OCI-LY7 (cell line): ENCODE measurements around the gene TIFAB. TPM values are rescaled to one million over a fixed set of nuclear protein-coding genes. Genes with fewer than 3 reads are reported as not detected.

Experiments used
- BruUV-seq: library from RNA; stranded (reverse); fragments of 400-500 nt; replicated peaks from 2 replicates; lab custom pipeline; 2021; lab: Mats Ljungman, UMichigan
- CTCF ChIA-PET: fragments of 300-600 bp; sonication (Branson Sonifier 250); formaldehyde crosslinking; loops from one replicate; lab custom pipeline; 2022; ENCODE audit warnings: antibody characterized with exemption; ENCODE audit not compliant: unreplicated experiment; lab: Charles Lee
- POLR2A ChIA-PET: fragments of 300-600 bp; sonication (Branson Sonifier 250); formaldehyde crosslinking; loops from one replicate; lab custom pipeline; 2022; ENCODE audit warnings: antibody characterized with exemption; lab: Charles Lee
- DNase-seq: peaks from one replicate; pipeline ENCODE4 v3.0.0-alpha.2; 2015; ENCODE audit warnings: low spot score
- H2AFZ ChIP-seq: fragments of 200-600 bp; sonication (generic), shearing (Covaris generic); 2 replicates; pipeline ENCODE4 v1.6.1; 2014; ENCODE audit warnings: mild to moderate bottlenecking, antibody characterized with exemption, low read length, moderate library complexity
- H3K27ac ChIP-seq: fragments of 200-600 bp; sonication (generic); 2 replicates; pipeline ENCODE4 v1.5.1; 2014; ENCODE audit warnings: mixed run types, low read depth, mild to moderate bottlenecking, moderate library complexity, low read length, inconsistent platforms; ENCODE audit not compliant: poor library complexity, severe bottlenecking
- H3K36me3 ChIP-seq: fragments of 200-600 bp; sonication (generic); 2 replicates; pipeline ENCODE4 v1.6.1; 2014; ENCODE audit warnings: mild to moderate bottlenecking, antibody characterized with exemption, low read length, moderate library complexity, mixed read lengths; ENCODE audit not compliant: insufficient read depth
- H3K4me1 ChIP-seq: fragments of 200-600 bp; sonication (generic); 2 replicates; pipeline ENCODE4 v1.5.1; 2014; ENCODE audit warnings: mild to moderate bottlenecking, low read length; ENCODE audit not compliant: insufficient read depth, poor library complexity, severe bottlenecking
- H3K4me2 ChIP-seq: fragments of 200-600 bp; sonication (generic); 2 replicates; pipeline ENCODE4 v1.6.1; 2014; ENCODE audit warnings: mild to moderate bottlenecking, low read length
- H3K4me3 ChIP-seq: fragments of 200-600 bp; sonication (generic); 2 replicates; pipeline ENCODE4 v1.5.1; 2014; ENCODE audit warnings: mild to moderate bottlenecking, low read depth, low read length; ENCODE audit not compliant: poor library complexity, severe bottlenecking
- H3K79me2 ChIP-seq: fragments of 200-600 bp; sonication (generic); 2 replicates; pipeline ENCODE4 v1.6.1; 2016; ENCODE audit warnings: low read depth, mild to moderate bottlenecking, low read length, moderate library complexity, mixed read lengths; ENCODE audit not compliant: insufficient read depth
- H3K9me2 ChIP-seq: fragments of 200-600 bp; sonication (generic); 2 replicates; pipeline ENCODE4 v1.6.1; 2016; ENCODE audit warnings: mild to moderate bottlenecking, low read length, mixed read lengths; ENCODE audit not compliant: insufficient read depth
- H3K9me3 ChIP-seq: fragments of 200-600 bp; sonication (generic); 2 replicates; pipeline ENCODE4 v1.6.1; 2014; ENCODE audit warnings: mild to moderate bottlenecking, mixed run types, low read length, mixed read lengths
- H4K20me1 ChIP-seq: fragments of 200-600 bp; sonication (generic); 2 replicates; pipeline ENCODE4 v1.6.1; 2014; ENCODE audit warnings: mild to moderate bottlenecking, antibody characterized with exemption, low read length, moderate library complexity, mixed read lengths; ENCODE audit not compliant: insufficient read depth
- EZH2phosphoT487 ChIP-seq: fragments of 200-600 bp; sonication (generic); IDR thresholded peaks from 2 replicates; pipeline ENCODE4 v1.6.1; 2018; ENCODE audit warnings: low read depth, borderline replicate concordance, mild to moderate bottlenecking, mixed run types, antibody characterized with exemption, low read length, moderate library complexity, mixed read lengths
- intact Hi-C: fragments of 100-400 bp; cut with micrococcal nuclease; formaldehyde crosslinking; loops from one replicate; pipeline ENCODE4 v1.10.0; 2022; ENCODE audit not compliant: unreplicated experiment
- total RNA-seq, 2 experiments: library from RNA; depleted of rRNA in 1 of 2; stranded (reverse); fragments of >200 nt in 1 of 2; shearing (Covaris generic) in 1 of 2; gene quantifications; 2 replicates each; pipeline ENCODE4 v1.2.3, GENCODE V29; 2014 to 2022
- TF ChIP-seq, protein P1 (sequence below): fragments of 200-600 bp; sonication (generic); conservative IDR thresholded peaks from 2 replicates; pipeline ENCODE4 v1.5.1; 2014; ENCODE audit warnings: mild to moderate bottlenecking, antibody characterized with exemption, low read length, moderate library complexity, mixed read lengths

TIFAB gene
- total RNA-seq, 2 experiments from 2014 or later, result not detected

DNA sequence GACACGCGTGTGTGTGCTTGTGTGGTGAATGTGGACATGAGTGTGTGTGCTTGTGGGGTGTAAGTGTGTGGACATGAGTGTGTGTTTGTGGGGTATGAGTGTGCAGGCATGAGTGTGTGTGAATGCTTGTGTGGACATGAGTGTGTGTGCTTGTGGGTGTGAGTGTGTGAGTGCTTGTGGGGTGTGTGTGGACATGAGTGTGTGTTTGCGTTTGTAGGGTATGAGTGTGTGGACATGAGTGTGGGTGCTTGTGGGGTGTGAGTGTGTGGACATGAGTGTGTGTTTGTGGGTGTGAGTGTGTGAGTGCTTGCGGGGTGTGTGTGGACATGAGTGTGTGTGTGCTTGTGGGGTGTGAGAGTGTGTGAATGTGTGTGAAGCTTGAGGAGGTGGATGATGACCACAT, 29.8 kb upstream of the TIFAB start:
- no TSS peak for BruUV-seq

GRCh38 chr5:135481387-135481786, 29.2 kb upstream of the TIFAB start:
- CTCF ChIA-PET, result no interaction called here
- no TSS peak for BruUV-seq
- Histone ChIP-seq H3K79me2 (no peaks in the 10 kb centered on the region), H3K27ac (no peak overlapping the region), H2AFZ (no peak overlapping the region), H4K20me1 (no peaks in the 10 kb centered on the region), H3K4me3 (no peak overlapping the region), H3K4me1 (no peaks in the 10 kb centered on the region), H3K4me2 (no peak overlapping the region), H3K9me3 (no peaks in the 10 kb centered on the region), H3K9me2 (no peaks in the 10 kb centered on the region), H3K36me3 (no peaks in the 10 kb centered on the region)
- intact Hi-C loops, result no loop called here
- POLR2A ChIA-PET, result interaction anchor here (0.7 kb wide), 1 partner anchor 79 kb away, joined by 5 read pairs; no protein-coding TSS in a partner anchor
- TF ChIP-seq EZH2phosphoT487, result no peak
- TF ChIP-seq, protein P1, sequence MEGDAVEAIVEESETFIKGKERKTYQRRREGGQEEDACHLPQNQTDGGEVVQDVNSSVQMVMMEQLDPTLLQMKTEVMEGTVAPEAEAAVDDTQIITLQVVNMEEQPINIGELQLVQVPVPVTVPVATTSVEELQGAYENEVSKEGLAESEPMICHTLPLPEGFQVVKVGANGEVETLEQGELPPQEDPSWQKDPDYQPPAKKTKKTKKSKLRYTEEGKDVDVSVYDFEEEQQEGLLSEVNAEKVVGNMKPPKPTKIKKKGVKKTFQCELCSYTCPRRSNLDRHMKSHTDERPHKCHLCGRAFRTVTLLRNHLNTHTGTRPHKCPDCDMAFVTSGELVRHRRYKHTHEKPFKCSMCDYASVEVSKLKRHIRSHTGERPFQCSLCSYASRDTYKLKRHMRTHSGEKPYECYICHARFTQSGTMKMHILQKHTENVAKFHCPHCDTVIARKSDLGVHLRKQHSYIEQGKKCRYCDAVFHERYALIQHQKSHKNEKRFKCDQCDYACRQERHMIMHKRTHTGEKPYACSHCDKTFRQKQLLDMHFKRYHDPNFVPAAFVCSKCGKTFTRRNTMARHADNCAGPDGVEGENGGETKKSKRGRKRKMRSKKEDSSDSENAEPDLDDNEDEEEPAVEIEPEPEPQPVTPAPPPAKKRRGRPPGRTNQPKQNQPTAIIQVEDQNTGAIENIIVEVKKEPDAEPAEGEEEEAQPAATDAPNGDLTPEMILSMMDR, result no peak
- DNase-seq, result no peak

More for the DNA sequence above, 29.8 kb upstream of the TIFAB start:
- no peak overlapping the region for H3K4me3 ChIP-seq
- POLR2A ChIA-PET, result no interaction called here
- TF ChIP-seq, protein P1, result no peak
- no peak for TF ChIP-seq EZH2phosphoT487
- H3K4me2 ChIP-seq, result no peak overlapping the region
- H3K36me3 ChIP-seq, result no peaks in the 10 kb centered on the region
- H3K27ac ChIP-seq, result no peak overlapping the region
- H3K79me2 ChIP-seq, result no peaks in the 10 kb centered on the region
- intact Hi-C loops, result no loop called here
- no peak for DNase-seq
- H4K20me1 ChIP-seq, result no peaks in the 10 kb centered on the region
- no peaks in the 10 kb centered on the region for H3K9me3 ChIP-seq
- no peak overlapping the region for H2AFZ ChIP-seq
- no peaks in the 10 kb centered on the region for H3K4me1 ChIP-seq
- CTCF ChIA-PET, result interaction anchor here (0.6 kb wide), 1 partner anchor 15 kb away, joined by 6 read pairs; no protein-coding TSS in a partner anchor
- no peaks in the 10 kb centered on the region for H3K9me2 ChIP-seq

DNA sequence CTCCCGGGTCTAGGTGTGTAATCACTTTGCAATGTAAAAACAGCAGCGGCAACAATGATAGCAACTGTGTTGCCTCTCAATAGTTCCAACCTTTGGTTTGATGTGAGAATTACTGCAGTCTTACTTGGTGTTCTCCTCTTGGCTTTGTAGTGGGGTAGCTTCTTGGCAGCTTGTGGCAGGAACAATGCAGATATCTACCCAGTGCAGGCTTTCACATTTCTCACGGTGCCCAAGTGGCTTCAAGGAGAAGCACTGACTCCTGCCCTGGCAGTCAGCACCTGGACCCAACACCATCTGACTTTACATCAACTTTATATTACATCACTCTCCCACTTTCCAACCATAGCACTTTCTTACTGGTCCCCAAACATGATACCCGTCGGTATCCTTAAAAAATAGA, 28.4 kb upstream of the TIFAB start:
- no peaks in the 10 kb centered on the region for H3K9me3 ChIP-seq
- DNase-seq, result no peak
- intact Hi-C loops, result no loop called here
- no peaks in the 10 kb centered on the region for H4K20me1 ChIP-seq
- no peak overlapping the region for H3K27ac ChIP-seq
- H3K4me3 ChIP-seq, result no peak overlapping the region
- no peaks in the 10 kb centered on the region for H3K4me1 ChIP-seq
- no peaks in the 10 kb centered on the region for H3K79me2 ChIP-seq
- no TSS peak for BruUV-seq
- no peak overlapping the region for H3K4me2 ChIP-seq
- CTCF ChIA-PET, result no interaction called here
- no peaks in the 10 kb centered on the region for H3K36me3 ChIP-seq
- no peaks in the 10 kb centered on the region for H3K9me2 ChIP-seq
- H2AFZ ChIP-seq, result no peak overlapping the region
- POLR2A ChIA-PET, result interaction anchor here (0.7 kb wide), 1 partner anchor 80 kb away, joined by 5 read pairs; no protein-coding TSS in a partner anchor
- TF ChIP-seq, protein P1, result no peak
- no peak for TF ChIP-seq EZH2phosphoT487
